ENCODE results near the gene PSME3IP1. TPM values are rescaled to one million over a fixed set of nuclear protein-coding genes. Genes with fewer than 3 reads are reported as not detected.

The PSME3IP1 gene
- total RNA-seq, 2 donors from 2014 or later: 26.7 to 32.9 TPM

- H3K27me3 ChIP-seq: no peaks in the 10 kb centered on the region
- H3K4me1 ChIP-seq: peaks cover 17% of the 10 kb centered on the region
- no peaks in the 10 kb centered on the region for H3K9me3 ChIP-seq
- H3K4me3 ChIP-seq: no peak overlapping the region
- peaks cover 0 to 13% of the 10 kb centered on the region in 2 donors for H3K36me3 ChIP-seq (replicated peaks in 1 of 2; ENCODE audit: insufficient read depth in 1 of 2, low read depth in 2 of 2)
- DNase-seq (peak in 2 of 4 donors; percentile 24 to 32), ATAC-seq (peak; percentile 68)
- H3K27ac ChIP-seq: peak overlapping the region in 3 of 4 donors; percentile 51 to 59 (median 57)
- TF ChIP-seq CTCF (IDR thresholded peaks at IDR 0.05) (no peak), POLR2A (IDR thresholded peaks at IDR 0.05) (no peak)
- 18 to 32% methylated on average over 3 of the region's 3 CpGs for WGBS, 2 donors
- intact Hi-C loops (cut with DNase I): no loop called here
Measured at GRCh38 chr16:57165938-57166337, 19.9 kb downstream of the PSME3IP1 start.

- intact Hi-C loops (cut with DNase I): no loop called here
- peak; percentile 71 for ATAC-seq
- Histone ChIP-seq H3K4me1 (peaks cover 17% of the 10 kb centered on the region), H3K4me3 (no peak overlapping the region), H3K27ac (peak overlapping the region in 3 of 4 donors; percentile 51 to 59 (median 57)), H3K9me3 (no peaks in the 10 kb centered on the region), H3K36me3 (replicated peaks in 1 of 2; ENCODE audit: insufficient read depth in 1 of 2, low read depth in 2 of 2) (peaks cover 0 to 15% of the 10 kb centered on the region in 2 donors), H3K27me3 (no peaks in the 10 kb centered on the region)
- 22 to 34% methylated on average over 5 of the region's 5 CpGs for WGBS, 2 donors
- TF ChIP-seq CTCF (IDR thresholded peaks at IDR 0.05) (no peak), POLR2A (IDR thresholded peaks at IDR 0.05) (no peak)
- DNase-seq: no peak
Measured at GRCh38 chr16:57165483-57165882, 20.4 kb downstream of the PSME3IP1 start.

- H3K4me1 ChIP-seq: peaks cover 17% of the 10 kb centered on the region
- WGBS, 2 donors: 81 to 88% methylated on average over 1 of the region's 1 CpG
- H3K27ac ChIP-seq: no peak overlapping the region
- ATAC-seq (no peak), DNase-seq (no peak)
- H3K4me3 ChIP-seq: no peak overlapping the region
- no peaks in the 10 kb centered on the region for H3K27me3 ChIP-seq
- TF ChIP-seq CTCF (IDR thresholded peaks at IDR 0.05): no peak
- TF ChIP-seq POLR2A (IDR thresholded peaks at IDR 0.05): no peak
- H3K9me3 ChIP-seq: no peaks in the 10 kb centered on the region
- peaks cover 0 to 16% of the 10 kb centered on the region in 2 donors for H3K36me3 ChIP-seq (replicated peaks in 1 of 2; ENCODE audit: insufficient read depth in 1 of 2, low read depth in 2 of 2)
- intact Hi-C loops (cut with DNase I): no loop called here
Measured at GRCh38 chr16:57163842-57164241, 22.0 kb downstream of the PSME3IP1 start.

GRCh38 chr16:57159447-57159846 lies 26.4 kb downstream of the PSME3IP1 start:
- H3K36me3 ChIP-seq (replicated peaks in 1 of 2; ENCODE audit: insufficient read depth in 1 of 2, low read depth in 2 of 2): peaks cover 0 to 21% of the 10 kb centered on the region in 2 donors

More at GRCh38 chr16:57159447-57159846, 26.4 kb downstream of the PSME3IP1 start:
- Histone ChIP-seq H3K27ac (no peak overlapping the region), H3K4me3 (no peak overlapping the region), H3K27me3 (no peaks in the 10 kb centered on the region), H3K9me3 (no peaks in the 10 kb centered on the region), H3K4me1 (no peaks in the 10 kb centered on the region)
- no peak for ATAC-seq
- DNase-seq: no peak
- intact Hi-C loops (cut with DNase I): no loop called here
- TF ChIP-seq CTCF (IDR thresholded peaks at IDR 0.05) (no peak), POLR2A (IDR thresholded peaks at IDR 0.05) (no peak)
- WGBS, 2 donors: 94 to 95% methylated on average over 4 of the region's 4 CpGs

Data from body of pancreas (tissue), 4 donors.